Neuronal stem cell (in vitro differentiated cells): Measurements from ENCODE around the gene ADGB.

Experiments
- DNase-seq: peaks from one replicate; pipeline ENCODE4 v3.0.0-alpha.2; 2013; ENCODE audit warnings: low spot score
- H2AFZ ChIP-seq: one replicate; pipeline ENCODE4 v1.6.1; 2013; ENCODE audit warnings: mild to moderate bottlenecking, low read length, inconsistent platforms
- H2AK5ac ChIP-seq: 2 replicates; pipeline ENCODE4 v1.6.1; 2013; ENCODE audit warnings: low read depth, mild to moderate bottlenecking, inconsistent platforms, low read length, moderate library complexity, mixed read lengths
- H2BK120ac ChIP-seq: 2 replicates; pipeline ENCODE4 v1.6.1; 2013; ENCODE audit warnings: low read depth, mild to moderate bottlenecking, inconsistent platforms, low read length, moderate library complexity, mixed read lengths
- H2BK12ac ChIP-seq: one replicate; pipeline ENCODE4 v1.6.1; 2013; ENCODE audit warnings: low read length, inconsistent platforms
- H2BK15ac ChIP-seq: 2 replicates; pipeline ENCODE4 v1.6.1; 2013; ENCODE audit warnings: mild to moderate bottlenecking, low read length, inconsistent platforms, mixed read lengths
- H2BK5ac ChIP-seq: one replicate; pipeline ENCODE4 v1.6.1; 2013; ENCODE audit warnings: inconsistent platforms, mild to moderate bottlenecking, low read length, moderate library complexity
- H3K14ac ChIP-seq: one replicate; pipeline ENCODE4 v1.6.1; 2013; ENCODE audit warnings: low read length, inconsistent platforms
- H3K18ac ChIP-seq: 2 replicates; pipeline ENCODE4 v1.6.1; 2013; ENCODE audit warnings: low read length, inconsistent platforms
- H3K23ac ChIP-seq: 2 replicates; pipeline ENCODE4 v1.6.1; 2013; ENCODE audit warnings: low read depth, mild to moderate bottlenecking, mixed read lengths, low read length, inconsistent platforms; ENCODE audit not compliant: poor library complexity
- H3K27ac ChIP-seq: replicated peaks from 3 replicates; pipeline ENCODE4 v1.5.1; 2013; ENCODE audit warnings: low read length, inconsistent platforms
- H3K27me3 ChIP-seq, 3 experiments: 2 replicates each; pipeline ENCODE4 v1.6.1; 2013; ENCODE audit warnings: low read length in 3 of 3, mild to moderate bottlenecking in 2 of 3, inconsistent platforms in 1 of 3, low read depth in 1 of 3, mixed read lengths in 1 of 3, moderate library complexity in 1 of 3; ENCODE audit not compliant: control insufficient read depth in 3 of 3, insufficient read depth in 3 of 3
- H3K36me3 ChIP-seq, 2 donors: replicated peaks in 1 of 2; 2 replicates each; pipeline ENCODE4 v1.6.1; 2013; ENCODE audit warnings: low read length in 2 of 2; ENCODE audit not compliant: control insufficient read depth in 2 of 2, insufficient read depth in 2 of 2
- H3K4ac ChIP-seq: 2 replicates; pipeline ENCODE4 v1.6.1; 2013; ENCODE audit warnings: inconsistent platforms, mild to moderate bottlenecking, low read length, moderate library complexity
- H3K4me1 ChIP-seq, 2 donors: 1 replicate in 1 of 2; 2 replicates in 1 of 2; pipeline ENCODE4 v1.6.1; 2013; ENCODE audit warnings: low read length in 2 of 2, low read depth in 1 of 2; ENCODE audit not compliant: control insufficient read depth in 2 of 2, insufficient read depth in 1 of 2
- H3K4me2 ChIP-seq: one replicate; pipeline ENCODE4 v1.6.1; 2013; ENCODE audit warnings: mild to moderate bottlenecking, low read length, inconsistent platforms; ENCODE audit not compliant: insufficient read depth, poor library complexity, severe bottlenecking
- H3K4me3 ChIP-seq, 2 donors: 2 replicates each; pipeline ENCODE4 v1.5.1; 2013; ENCODE audit warnings: low read length in 2 of 2, mild to moderate bottlenecking in 2 of 2, inconsistent platforms in 1 of 2, moderate library complexity in 1 of 2
- H3K79me1 ChIP-seq: one replicate; pipeline ENCODE4 v1.6.1; 2013; ENCODE audit warnings: low read depth, mild to moderate bottlenecking, inconsistent platforms, low read length, moderate library complexity
- H3K9ac ChIP-seq: one replicate; pipeline ENCODE4 v1.6.1; 2013; ENCODE audit warnings: mild to moderate bottlenecking, low read depth, low read length, inconsistent platforms; ENCODE audit not compliant: poor library complexity
- H3K9me3 ChIP-seq, 2 donors: replicated peaks in 1 of 2; 2 replicates each; pipeline versions ENCODE3 to v1.6.1; 2013; ENCODE audit warnings: low read length in 2 of 2, mild to moderate bottlenecking in 2 of 2, inconsistent platforms in 1 of 2, low read depth in 1 of 2, mixed read lengths in 1 of 2, moderate library complexity in 1 of 2; ENCODE audit not compliant: control insufficient read depth in 2 of 2, insufficient read depth in 1 of 2
- H4K8ac ChIP-seq: one replicate; pipeline ENCODE4 v1.6.1; 2013; ENCODE audit warnings: low read depth, mild to moderate bottlenecking, inconsistent platforms, low read length, moderate library complexity
- H4K91ac ChIP-seq: one replicate; pipeline ENCODE4 v1.6.1; 2013; ENCODE audit warnings: low read length, low read depth, mild to moderate bottlenecking, inconsistent platforms; ENCODE audit not compliant: poor library complexity
- WGBS, 2 donors: extraction: QIAGEN DNeasy Blood & Tissue Kit; methylation state at CpG; one replicate each; pipeline ENCODE4 v1.1.7; 2013; ENCODE audit warnings: missing lambda C conversion rate in 2 of 2, mixed read lengths in 1 of 2; ENCODE audit not compliant: insufficient read length in 2 of 2, insufficient replicate concordance in 1 of 2; ENCODE audit errors: extremely low coverage in 2 of 2; 5-methylcytosine and 5-hydroxymethylcytosine counted together

Gene ADGB

DNA sequence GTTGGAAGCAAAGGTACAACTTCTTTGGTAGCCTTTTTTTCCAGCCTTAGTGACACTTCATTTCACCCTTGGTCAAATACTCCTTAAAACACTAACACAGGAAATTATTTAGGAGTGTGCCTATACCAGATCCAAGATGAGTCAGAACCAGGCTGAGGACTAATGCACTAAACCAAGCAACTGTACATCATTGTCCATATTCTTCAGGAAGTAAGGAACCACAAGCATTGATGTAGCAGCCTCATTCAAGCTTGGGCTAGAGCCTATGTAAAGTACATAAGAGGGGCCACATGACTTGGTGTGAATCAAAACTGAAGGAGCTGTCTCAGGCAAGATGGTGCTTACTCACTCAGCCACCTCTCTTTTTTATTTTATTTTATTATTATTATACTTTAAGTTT lies 20.7 kb upstream of the ADGB start:
- Histone ChIP-seq H2BK120ac (no peak overlapping the region), H3K23ac (no peak overlapping the region), H2AFZ (no peak overlapping the region), H3K27ac (no peak overlapping the region), H3K18ac (no peak overlapping the region), H3K9me3 (no peaks in the 10 kb centered on the region), H3K36me3 (no peaks in the 10 kb centered on the region), H2AK5ac (no peak overlapping the region), H3K4me1 (no peaks in the 10 kb centered on the region), H4K91ac (no peak overlapping the region), H4K8ac (no peak overlapping the region), H3K4me3 (no peak overlapping the region), H3K4me2 (no peak overlapping the region), H2BK5ac (no peak overlapping the region), H3K79me1 (no peaks in the 10 kb centered on the region), H3K27me3 (no peaks in the 10 kb centered on the region), H3K9ac (no peak overlapping the region), H2BK12ac (no peak overlapping the region), H2BK15ac (no peak overlapping the region), H3K14ac (no peak overlapping the region), H3K4ac (no peak overlapping the region)
- DNase-seq, result no peak

DNA sequence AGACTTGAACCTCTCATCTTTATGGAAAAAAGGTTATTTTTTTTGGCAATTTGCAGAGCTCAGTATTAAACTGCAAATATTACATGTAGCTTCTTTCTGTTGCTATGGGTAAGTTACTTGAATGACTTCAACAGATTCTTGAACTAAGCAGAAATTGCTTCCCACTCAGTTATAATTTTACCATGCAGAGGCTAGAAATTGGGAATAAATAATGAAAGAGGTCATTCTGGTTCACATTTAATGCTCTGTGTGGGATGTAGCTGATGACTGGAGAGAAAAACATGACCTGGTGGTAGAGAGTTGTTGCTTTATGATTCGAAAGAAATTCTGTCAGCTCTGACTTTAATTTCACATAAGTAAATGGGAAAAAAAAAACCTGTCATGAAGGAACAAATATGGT lies 16.8 kb upstream of the ADGB start:
- Histone ChIP-seq H3K4me2 (no peak overlapping the region), H3K23ac (no peak overlapping the region), H4K91ac (no peak overlapping the region), H3K36me3 (no peaks in the 10 kb centered on the region), H4K8ac (no peak overlapping the region), H3K4me1 (no peaks in the 10 kb centered on the region), H2AK5ac (no peak overlapping the region), H3K14ac (no peak overlapping the region), H2BK12ac (no peak overlapping the region), H3K9ac (no peak overlapping the region), H3K18ac (no peak overlapping the region), H3K9me3 (no peaks in the 10 kb centered on the region), H2BK15ac (no peak overlapping the region), H3K27ac (no peak overlapping the region), H3K79me1 (no peaks in the 10 kb centered on the region), H3K4ac (no peak overlapping the region), H2BK120ac (no peak overlapping the region), H2AFZ (no peak overlapping the region), H3K27me3 (no peaks in the 10 kb centered on the region), H2BK5ac (no peak overlapping the region), H3K4me3 (no peak overlapping the region)
- WGBS, 2 donors, result no CpG with 5 or more reads among the region's 1 CpG
- DNase-seq, result no peak

DNA sequence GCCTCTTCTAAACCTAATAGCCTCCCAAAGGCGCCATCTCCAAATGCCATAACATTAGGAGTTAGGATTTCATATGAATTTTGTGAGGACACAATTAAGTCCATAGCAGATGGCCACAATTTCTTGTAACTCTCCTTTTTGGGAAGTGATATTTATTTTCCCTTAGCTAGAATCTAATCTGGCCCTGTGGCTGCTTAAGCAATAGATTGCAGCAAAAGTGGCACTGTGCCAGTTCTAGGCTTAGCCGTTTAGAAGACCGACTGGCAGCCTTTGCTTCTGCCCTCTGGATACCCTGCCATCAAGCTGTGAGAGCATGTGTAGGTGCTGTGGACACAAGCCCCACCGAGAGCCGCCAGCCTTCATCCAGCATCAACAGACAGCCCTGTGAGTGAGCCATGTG lies 15.9 kb upstream of the ADGB start:
- H2BK12ac ChIP-seq, result no peak overlapping the region
- no peak for DNase-seq
- no peak overlapping the region for H3K4ac ChIP-seq
- WGBS, 2 donors, result no CpG with 5 or more reads among the region's 5 CpGs
- no peak overlapping the region for H2BK15ac ChIP-seq
- no peak overlapping the region for H3K9ac ChIP-seq
- no peak overlapping the region for H2BK5ac ChIP-seq
- H3K36me3 ChIP-seq, result no peaks in the 10 kb centered on the region
- H3K4me3 ChIP-seq, result no peak overlapping the region
- H4K8ac ChIP-seq, result no peak overlapping the region
- H3K23ac ChIP-seq, result no peak overlapping the region
- H3K27me3 ChIP-seq, result no peaks in the 10 kb centered on the region
- H3K18ac ChIP-seq, result no peak overlapping the region
- no peak overlapping the region for H2AK5ac ChIP-seq
- H3K79me1 ChIP-seq, result no peaks in the 10 kb centered on the region
- H3K4me1 ChIP-seq, result no peaks in the 10 kb centered on the region
- H2BK120ac ChIP-seq, result no peak overlapping the region
- H3K4me2 ChIP-seq, result no peak overlapping the region
- no peaks in the 10 kb centered on the region for H3K9me3 ChIP-seq
- no peak overlapping the region for H3K27ac ChIP-seq
- H4K91ac ChIP-seq, result no peak overlapping the region
- no peak overlapping the region for H2AFZ ChIP-seq
- H3K14ac ChIP-seq, result no peak overlapping the region

DNA sequence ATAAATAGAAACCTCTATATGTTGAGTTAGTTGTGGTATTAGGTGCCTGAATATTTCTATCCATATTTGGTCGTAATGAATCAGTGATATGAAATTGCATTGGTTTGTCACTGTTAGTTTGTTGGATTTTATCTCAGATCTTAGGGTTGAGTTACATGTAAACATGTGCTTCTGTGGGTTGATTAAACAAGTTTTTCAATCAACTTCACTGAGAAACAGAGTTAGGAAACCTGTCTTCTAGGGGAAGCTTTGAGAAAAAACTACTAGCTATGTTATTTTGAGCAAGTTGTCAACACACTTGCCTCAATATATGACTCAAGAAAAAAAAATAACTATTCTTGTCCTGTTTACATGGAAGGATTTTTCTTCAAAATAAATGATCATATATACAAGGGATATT lies 14.8 kb upstream of the ADGB start:
- H2AFZ ChIP-seq, result no peak overlapping the region
- no peak overlapping the region for H2BK12ac ChIP-seq
- H3K4ac ChIP-seq, result no peak overlapping the region
- H3K14ac ChIP-seq, result no peak overlapping the region
- H3K36me3 ChIP-seq, result no peaks in the 10 kb centered on the region
- no peaks in the 10 kb centered on the region for H3K9me3 ChIP-seq
- DNase-seq, result no peak
- no CpG with 5 or more reads among the region's 1 CpG for WGBS, 2 donors
- H3K4me2 ChIP-seq, result no peak overlapping the region
- no peak overlapping the region for H3K4me3 ChIP-seq
- H2BK5ac ChIP-seq, result no peak overlapping the region
- no peak overlapping the region for H2BK15ac ChIP-seq
- H3K18ac ChIP-seq, result no peak overlapping the region
- H2AK5ac ChIP-seq, result no peak overlapping the region
- no peak overlapping the region for H4K91ac ChIP-seq
- H2BK120ac ChIP-seq, result no peak overlapping the region
- H3K27me3 ChIP-seq, result no peaks in the 10 kb centered on the region
- H3K9ac ChIP-seq, result no peak overlapping the region
- no peaks in the 10 kb centered on the region for H3K4me1 ChIP-seq
- H3K23ac ChIP-seq, result no peak overlapping the region
- no peaks in the 10 kb centered on the region for H3K79me1 ChIP-seq
- H4K8ac ChIP-seq, result no peak overlapping the region
- no peak overlapping the region for H3K27ac ChIP-seq
